EL (cell line): ENCODE measurements around the gene RALGDS.
A peak's percentile ranks its signal among the peaks of the same experiment; 100 is the strongest.

Experiments used
- DNase-seq: peaks from one replicate; pipeline ENCODE4 v3.0.0-alpha.2; 2016

The RALGDS gene

GRCh38 chr9:133117271-133118178 is 3.5 kb downstream of the RALGDS start:
- DNase-seq = no peak

- DNase-seq = no peak
Observed at GRCh38 chr9:133116346-133117231, 4.5 kb downstream of the RALGDS start.

- DNase-seq = peak; percentile 38
Observed at GRCh38 chr9:133115604-133116345, 5.3 kb downstream of the RALGDS start.

DNA sequence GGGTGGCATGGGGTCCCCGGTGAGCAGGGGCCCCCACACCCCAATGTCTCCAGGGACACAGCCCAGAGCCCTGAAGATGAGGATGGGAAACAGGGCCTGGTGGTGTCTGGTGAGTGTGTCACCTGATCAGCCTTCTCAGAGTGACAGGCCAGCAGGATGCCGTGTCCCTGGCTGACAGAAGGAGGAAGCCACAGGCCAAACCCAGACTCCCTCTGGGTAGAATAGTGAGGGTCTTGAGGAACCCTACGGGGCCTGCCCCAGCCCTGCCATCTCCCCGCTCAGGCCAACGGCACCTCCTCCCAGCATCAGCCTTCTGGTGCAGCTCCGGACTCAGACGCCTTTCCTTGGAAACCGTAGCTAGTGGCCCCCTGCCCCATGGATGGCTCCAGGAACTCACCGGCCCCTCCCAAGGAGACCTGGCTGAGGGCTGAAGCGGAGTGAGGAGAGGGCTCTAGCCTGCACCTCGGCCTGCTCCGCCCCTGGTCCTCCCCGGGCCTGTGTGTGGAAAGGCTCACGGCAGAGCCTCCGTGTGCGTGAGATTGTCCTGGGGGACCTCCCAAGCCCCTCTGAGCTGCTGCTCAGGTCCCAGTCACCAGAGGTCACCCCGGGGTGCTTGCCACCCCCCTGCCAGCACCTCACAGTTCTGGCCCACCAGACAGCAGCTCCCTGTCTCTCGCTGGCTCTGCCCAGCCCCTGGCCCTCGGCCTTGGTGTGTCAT is 6.0 kb downstream of the RALGDS start:
- DNase-seq = no peak

- DNase-seq = peak; percentile 79
Observed at GRCh38 chr9:133113949-133114885, 6.8 kb downstream of the RALGDS start.

DNA sequence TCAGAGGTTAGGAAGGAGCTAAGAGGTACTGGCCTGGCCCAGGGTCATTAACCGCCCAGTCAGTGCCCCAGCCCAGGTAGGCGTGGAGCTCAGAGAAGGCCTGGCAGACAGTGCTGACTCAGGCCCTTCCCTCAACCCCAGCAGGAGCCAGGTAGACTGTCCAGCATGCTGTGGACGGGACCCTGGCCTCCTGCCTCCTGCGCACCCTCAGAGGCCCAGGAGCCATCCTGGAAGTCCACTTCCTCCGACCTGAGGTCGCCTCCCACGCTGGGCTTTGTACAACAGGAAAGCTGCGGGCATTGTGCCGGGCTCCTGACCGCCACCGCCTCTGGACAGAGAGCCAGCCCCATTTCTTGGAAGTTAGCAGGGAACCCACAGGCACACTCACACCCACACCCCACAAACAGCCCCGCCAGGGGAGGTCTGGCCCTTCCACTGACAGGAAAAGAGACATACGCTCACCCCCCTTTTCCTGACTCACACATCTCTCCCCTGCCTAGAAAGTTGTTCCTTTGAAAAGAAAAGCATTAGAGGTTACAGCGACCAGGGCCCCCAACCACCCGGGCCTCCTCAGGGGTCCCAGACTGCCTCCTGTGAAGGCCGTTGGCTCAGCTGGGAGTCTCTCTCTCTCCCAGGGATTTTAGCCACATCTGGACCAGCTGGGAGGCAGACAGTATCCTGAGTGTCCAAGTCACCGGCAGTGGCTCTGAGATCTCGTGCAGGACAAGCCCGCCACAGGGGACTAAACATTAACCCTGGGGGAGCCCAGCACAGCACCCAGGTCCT is 7.7 kb downstream of the RALGDS start:
- DNase-seq = peak; percentile 69

GRCh38 chr9:133112663-133113026 is 8.4 kb downstream of the RALGDS start:
- no peak for DNase-seq

DNA sequence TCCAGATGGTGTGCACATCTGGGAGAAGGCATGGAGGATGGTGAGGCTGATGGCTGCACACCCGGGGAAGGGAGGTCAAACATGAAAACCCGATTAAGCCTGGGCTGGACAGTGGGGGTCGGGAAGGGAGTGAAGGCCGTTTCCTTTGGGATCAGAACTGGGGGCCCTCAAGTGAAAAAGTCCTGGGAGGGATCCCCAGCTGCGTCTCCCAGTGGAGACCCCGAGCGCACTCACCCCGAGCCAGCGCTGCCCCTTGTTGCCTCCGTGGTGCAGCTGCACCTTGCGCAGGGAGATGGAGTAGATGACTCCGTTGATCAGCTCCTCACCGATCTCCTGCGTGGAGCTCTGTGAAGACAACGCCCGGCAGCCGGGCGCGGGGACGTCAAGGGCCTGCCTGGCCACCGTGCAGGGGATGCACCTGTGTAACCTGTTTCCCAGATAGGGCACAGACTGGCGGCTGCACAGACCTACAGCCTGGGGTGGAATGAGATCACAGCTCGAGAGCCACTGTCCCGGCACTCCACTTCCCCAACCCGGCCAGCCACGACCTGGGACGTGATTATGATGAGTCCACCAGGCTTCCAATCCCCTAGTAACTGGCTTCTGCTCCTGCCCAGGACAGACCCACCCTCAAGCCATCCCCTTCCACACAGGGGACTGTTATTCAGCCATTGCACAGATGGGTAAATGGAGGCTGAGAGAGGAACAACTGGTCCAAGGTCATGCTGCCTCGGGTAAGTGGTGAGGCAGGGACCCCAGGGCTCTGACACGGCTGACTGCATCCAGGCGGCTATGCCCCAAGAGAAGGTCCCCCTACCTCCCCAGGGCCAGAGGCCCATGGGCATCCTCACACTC is 9.0 kb downstream of the RALGDS start:
- no peak for DNase-seq

DNA sequence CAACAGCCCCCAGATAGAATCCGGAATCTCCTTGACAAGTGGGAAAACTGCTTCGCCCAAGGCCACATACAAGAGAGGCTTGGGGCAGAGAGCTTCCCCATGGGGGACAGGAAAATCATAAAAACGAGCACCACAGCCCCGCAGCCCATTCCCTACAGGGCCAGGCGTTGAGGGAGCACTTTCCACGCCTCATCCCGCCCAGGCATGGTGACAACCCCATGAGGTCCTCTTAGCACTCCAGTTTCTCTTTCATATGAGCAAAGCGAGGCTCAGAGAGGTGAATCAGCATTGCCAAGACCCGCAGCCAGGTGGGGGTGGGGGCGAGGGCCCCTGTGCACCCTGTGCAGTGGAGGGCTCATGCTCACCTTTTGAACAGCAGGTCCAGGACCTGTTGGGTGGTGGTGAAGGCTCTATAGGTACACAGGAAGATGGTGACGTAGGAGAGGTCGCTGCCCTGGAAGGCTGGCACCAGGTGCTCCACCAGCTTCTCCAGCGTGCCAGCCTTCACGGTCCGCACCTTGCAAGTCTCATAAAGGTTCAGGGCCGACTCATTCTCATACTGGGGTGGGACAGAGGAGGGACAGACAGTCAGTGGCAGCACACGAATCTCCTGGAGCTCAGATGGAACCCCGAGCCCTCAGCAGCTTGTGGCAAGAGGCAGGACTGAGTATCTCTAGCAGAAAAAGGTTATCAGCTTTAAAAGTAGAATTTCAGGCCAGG is 10.9 kb downstream of the RALGDS start:
- no peak for DNase-seq

DNA sequence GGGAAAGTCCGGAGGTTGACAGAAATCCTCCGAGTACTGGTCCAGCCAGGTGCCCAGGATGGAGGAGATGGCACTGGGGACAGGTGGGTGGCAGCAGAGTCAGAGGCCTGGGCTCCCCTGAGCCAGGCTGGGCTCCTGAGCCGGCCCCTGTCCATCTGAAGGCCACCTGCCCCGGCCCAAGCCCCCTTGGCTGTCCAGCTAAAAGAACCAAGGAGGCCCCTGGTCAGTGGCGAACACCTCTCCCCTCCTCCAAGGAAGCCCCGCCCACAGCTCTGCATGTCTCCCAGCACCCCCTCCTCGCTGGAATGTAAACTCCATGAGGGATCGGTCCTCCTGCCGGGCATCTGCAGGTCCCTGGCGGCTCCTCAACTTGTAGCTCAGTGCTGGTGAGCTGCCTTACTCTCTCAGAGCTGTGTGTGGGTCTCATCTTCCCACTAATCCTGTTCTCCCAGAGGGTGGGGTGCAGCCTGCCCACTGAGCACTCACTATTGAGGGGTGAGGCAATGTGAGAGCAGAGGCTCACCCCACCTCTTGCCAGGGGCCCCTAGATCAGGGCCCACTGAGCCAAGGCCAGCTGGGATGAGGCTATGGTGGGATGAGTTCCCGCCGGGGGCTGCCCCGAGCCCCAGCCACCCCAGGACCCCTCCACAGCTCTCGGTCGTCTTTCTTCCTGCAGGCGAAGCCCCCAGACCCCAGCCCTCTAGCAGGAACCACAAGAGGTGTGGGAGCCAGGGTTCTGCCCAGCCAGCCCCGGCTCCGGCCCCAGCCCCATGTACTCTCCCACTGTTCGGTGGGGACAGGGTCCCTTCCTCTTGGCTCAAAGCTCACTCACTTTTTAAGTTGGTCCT is 12.0 kb downstream of the RALGDS start:
- no peak for DNase-seq

DNA sequence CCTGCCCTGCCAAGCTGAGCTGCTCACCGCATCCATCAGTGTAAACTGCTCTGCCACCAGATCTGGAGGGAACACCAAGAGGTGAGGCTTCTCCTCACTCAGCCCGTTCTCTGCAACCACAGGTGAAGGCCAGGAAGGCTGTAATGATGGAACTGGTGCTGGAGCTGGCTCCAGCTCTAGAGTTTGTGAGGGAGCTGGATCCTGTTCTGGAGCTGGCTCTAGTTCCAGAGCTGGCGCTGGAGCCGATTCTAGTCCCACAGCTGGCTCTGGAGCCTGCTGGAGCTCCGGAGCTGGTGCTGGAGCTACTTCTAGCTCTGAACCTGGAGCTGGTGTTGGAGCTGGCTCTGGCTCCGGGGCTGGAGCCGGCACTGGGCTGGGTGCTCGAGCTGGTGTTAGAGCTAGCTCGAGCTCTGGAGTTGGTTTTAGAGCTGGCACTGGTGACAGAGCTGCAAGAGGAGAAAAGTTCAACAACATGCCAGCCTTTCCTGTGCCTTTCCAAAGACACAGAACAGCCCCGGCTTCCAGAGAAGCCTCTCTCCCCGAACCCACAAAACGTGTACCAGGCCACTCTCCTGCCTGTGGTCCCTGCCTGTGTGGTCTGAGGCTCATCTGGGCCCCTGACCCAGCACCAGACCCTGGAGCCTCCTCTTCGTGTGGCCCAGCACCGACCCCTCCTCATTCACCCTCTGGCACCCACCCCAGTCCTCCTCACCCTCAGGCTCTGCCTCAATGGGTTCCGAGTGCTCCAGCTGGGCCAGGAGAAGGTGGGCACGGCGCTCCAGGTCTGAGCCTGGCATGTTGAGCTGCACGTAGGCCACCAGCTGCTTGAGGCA is 12.9 kb downstream of the RALGDS start:
- no peak for DNase-seq

DNA sequence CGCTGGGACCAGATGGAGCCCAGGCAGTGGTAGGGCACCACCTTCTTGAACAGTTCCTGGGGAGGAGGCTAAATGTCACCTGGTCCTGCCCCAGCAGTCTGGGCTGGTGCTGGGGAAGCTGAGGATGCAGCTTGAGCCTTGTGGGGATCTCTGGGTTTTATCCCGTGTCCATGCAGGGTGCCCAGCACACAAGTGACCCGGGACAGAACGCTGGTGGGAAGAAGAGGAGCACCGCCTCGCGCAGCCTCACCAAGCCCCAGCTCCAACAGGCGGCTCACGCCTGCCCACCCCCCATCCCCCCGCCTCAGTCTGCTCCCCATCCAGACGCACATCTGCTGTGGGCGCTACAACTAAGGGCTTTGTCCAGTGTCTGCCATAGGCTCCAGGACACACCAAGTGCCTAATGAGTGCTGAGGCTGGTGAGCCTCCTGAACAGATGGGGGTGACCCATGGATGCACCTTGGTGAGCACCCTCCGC is 13.8 kb downstream of the RALGDS start:
- DNase-seq = no peak

DNA sequence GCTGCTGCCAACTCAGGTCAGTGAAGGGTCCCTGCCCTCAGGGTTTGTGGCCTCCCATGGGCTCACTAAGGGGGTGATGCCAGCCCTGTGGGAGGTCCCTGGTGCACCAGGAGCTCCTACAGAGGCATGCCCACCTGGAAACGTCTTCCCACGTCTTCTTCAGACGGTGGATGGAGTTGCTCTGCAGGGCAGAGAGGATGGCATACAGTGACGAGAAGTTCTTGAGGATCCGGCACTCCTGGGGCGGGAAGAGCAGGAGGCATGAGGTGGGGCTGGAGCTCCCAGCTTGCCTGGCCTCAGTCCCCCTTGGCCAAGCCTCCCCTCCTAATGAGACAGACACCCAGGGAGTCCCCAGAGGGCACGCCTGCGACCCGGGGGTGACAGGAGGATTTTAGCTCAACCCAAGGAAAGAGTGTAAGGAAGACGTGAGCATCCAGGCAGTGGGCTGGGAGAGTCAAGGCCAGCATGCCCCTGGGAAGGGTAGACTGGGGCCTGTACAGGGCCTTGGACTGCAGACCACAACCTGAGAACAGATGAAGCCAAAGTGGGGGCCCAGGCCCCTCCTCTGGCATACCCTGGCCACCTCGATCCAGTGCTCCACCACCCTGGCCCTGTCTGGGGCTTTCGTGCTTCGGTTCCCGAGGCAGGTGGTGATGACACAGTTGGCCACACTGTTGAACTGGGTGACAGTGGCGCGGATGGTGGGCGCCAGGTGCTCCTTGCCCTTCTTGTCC is 14.4 kb downstream of the RALGDS start:
- DNase-seq = no peak

DNA sequence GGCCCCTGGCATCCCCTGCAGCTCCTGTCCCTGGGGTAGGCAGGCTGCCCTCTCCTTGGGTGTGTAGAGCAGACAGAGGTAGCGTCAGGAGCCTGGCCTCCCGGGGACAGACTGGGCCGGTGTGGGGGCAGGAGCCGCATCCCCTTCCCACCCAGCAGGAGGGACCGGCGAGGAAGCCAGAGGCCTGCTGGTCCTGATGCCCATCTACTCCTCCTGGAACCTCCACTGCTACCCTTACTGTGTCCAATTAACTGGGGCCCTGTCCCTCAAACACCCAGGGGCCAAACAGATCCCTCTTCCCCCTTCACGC is 15.6 kb downstream of the RALGDS start:
- DNase-seq = no peak

- no peak for DNase-seq
Observed at GRCh38 chr9:133104718-133105460, 16.2 kb downstream of the RALGDS start.
